Neuronal stem cell (in vitro differentiated cells): Measurements from ENCODE around the gene EIPR1.

ENCODE experiments used
- DNase-seq: peaks from one replicate; pipeline ENCODE4 v3.0.0-alpha.2; 2013; ENCODE audit warnings: low spot score
- H2AFZ ChIP-seq: one replicate; pipeline ENCODE4 v1.6.1; 2013; ENCODE audit warnings: mild to moderate bottlenecking, low read length, inconsistent platforms
- H2AK5ac ChIP-seq: 2 replicates; pipeline ENCODE4 v1.6.1; 2013; ENCODE audit warnings: low read depth, mild to moderate bottlenecking, inconsistent platforms, low read length, moderate library complexity, mixed read lengths
- H2BK120ac ChIP-seq: 2 replicates; pipeline ENCODE4 v1.6.1; 2013; ENCODE audit warnings: low read depth, mild to moderate bottlenecking, inconsistent platforms, low read length, moderate library complexity, mixed read lengths
- H2BK12ac ChIP-seq: one replicate; pipeline ENCODE4 v1.6.1; 2013; ENCODE audit warnings: low read length, inconsistent platforms
- H2BK15ac ChIP-seq: 2 replicates; pipeline ENCODE4 v1.6.1; 2013; ENCODE audit warnings: mild to moderate bottlenecking, low read length, inconsistent platforms, mixed read lengths
- H2BK5ac ChIP-seq: one replicate; pipeline ENCODE4 v1.6.1; 2013; ENCODE audit warnings: inconsistent platforms, mild to moderate bottlenecking, low read length, moderate library complexity
- H3K14ac ChIP-seq: one replicate; pipeline ENCODE4 v1.6.1; 2013; ENCODE audit warnings: low read length, inconsistent platforms
- H3K18ac ChIP-seq: 2 replicates; pipeline ENCODE4 v1.6.1; 2013; ENCODE audit warnings: low read length, inconsistent platforms
- H3K23ac ChIP-seq: 2 replicates; pipeline ENCODE4 v1.6.1; 2013; ENCODE audit warnings: low read depth, mild to moderate bottlenecking, mixed read lengths, low read length, inconsistent platforms; ENCODE audit not compliant: poor library complexity
- H3K27ac ChIP-seq: replicated peaks from 3 replicates; pipeline ENCODE4 v1.5.1; 2013; ENCODE audit warnings: low read length, inconsistent platforms
- H3K27me3 ChIP-seq, 3 experiments: 2 replicates each; pipeline ENCODE4 v1.6.1; 2013; ENCODE audit warnings: low read length in 3 of 3, mild to moderate bottlenecking in 2 of 3, inconsistent platforms in 1 of 3, low read depth in 1 of 3, mixed read lengths in 1 of 3, moderate library complexity in 1 of 3; ENCODE audit not compliant: control insufficient read depth in 3 of 3, insufficient read depth in 3 of 3
- H3K36me3 ChIP-seq, 2 donors: replicated peaks in 1 of 2; 2 replicates each; pipeline ENCODE4 v1.6.1; 2013; ENCODE audit warnings: low read length in 2 of 2; ENCODE audit not compliant: control insufficient read depth in 2 of 2, insufficient read depth in 2 of 2
- H3K4ac ChIP-seq: 2 replicates; pipeline ENCODE4 v1.6.1; 2013; ENCODE audit warnings: inconsistent platforms, mild to moderate bottlenecking, low read length, moderate library complexity
- H3K4me1 ChIP-seq, 2 donors: 1 replicate in 1 of 2; 2 replicates in 1 of 2; pipeline ENCODE4 v1.6.1; 2013; ENCODE audit warnings: low read length in 2 of 2, low read depth in 1 of 2; ENCODE audit not compliant: control insufficient read depth in 2 of 2, insufficient read depth in 1 of 2
- H3K4me2 ChIP-seq: one replicate; pipeline ENCODE4 v1.6.1; 2013; ENCODE audit warnings: mild to moderate bottlenecking, low read length, inconsistent platforms; ENCODE audit not compliant: insufficient read depth, poor library complexity, severe bottlenecking
- H3K4me3 ChIP-seq, 2 donors: 2 replicates each; pipeline ENCODE4 v1.5.1; 2013; ENCODE audit warnings: low read length in 2 of 2, mild to moderate bottlenecking in 2 of 2, inconsistent platforms in 1 of 2, moderate library complexity in 1 of 2
- H3K79me1 ChIP-seq: one replicate; pipeline ENCODE4 v1.6.1; 2013; ENCODE audit warnings: low read depth, mild to moderate bottlenecking, inconsistent platforms, low read length, moderate library complexity
- H3K9ac ChIP-seq: one replicate; pipeline ENCODE4 v1.6.1; 2013; ENCODE audit warnings: mild to moderate bottlenecking, low read depth, low read length, inconsistent platforms; ENCODE audit not compliant: poor library complexity
- H3K9me3 ChIP-seq, 2 donors: replicated peaks in 1 of 2; 2 replicates each; pipeline versions ENCODE3 to v1.6.1; 2013; ENCODE audit warnings: low read length in 2 of 2, mild to moderate bottlenecking in 2 of 2, inconsistent platforms in 1 of 2, low read depth in 1 of 2, mixed read lengths in 1 of 2, moderate library complexity in 1 of 2; ENCODE audit not compliant: control insufficient read depth in 2 of 2, insufficient read depth in 1 of 2
- H4K8ac ChIP-seq: one replicate; pipeline ENCODE4 v1.6.1; 2013; ENCODE audit warnings: low read depth, mild to moderate bottlenecking, inconsistent platforms, low read length, moderate library complexity
- H4K91ac ChIP-seq: one replicate; pipeline ENCODE4 v1.6.1; 2013; ENCODE audit warnings: low read length, low read depth, mild to moderate bottlenecking, inconsistent platforms; ENCODE audit not compliant: poor library complexity
- WGBS, 2 donors: extraction: QIAGEN DNeasy Blood & Tissue Kit; methylation state at CpG; one replicate each; pipeline ENCODE4 v1.1.7; 2013; ENCODE audit warnings: missing lambda C conversion rate in 2 of 2, mixed read lengths in 1 of 2; ENCODE audit not compliant: insufficient read length in 2 of 2, insufficient replicate concordance in 1 of 2; ENCODE audit errors: extremely low coverage in 2 of 2; 5-methylcytosine and 5-hydroxymethylcytosine counted together

The EIPR1 gene

DNA sequence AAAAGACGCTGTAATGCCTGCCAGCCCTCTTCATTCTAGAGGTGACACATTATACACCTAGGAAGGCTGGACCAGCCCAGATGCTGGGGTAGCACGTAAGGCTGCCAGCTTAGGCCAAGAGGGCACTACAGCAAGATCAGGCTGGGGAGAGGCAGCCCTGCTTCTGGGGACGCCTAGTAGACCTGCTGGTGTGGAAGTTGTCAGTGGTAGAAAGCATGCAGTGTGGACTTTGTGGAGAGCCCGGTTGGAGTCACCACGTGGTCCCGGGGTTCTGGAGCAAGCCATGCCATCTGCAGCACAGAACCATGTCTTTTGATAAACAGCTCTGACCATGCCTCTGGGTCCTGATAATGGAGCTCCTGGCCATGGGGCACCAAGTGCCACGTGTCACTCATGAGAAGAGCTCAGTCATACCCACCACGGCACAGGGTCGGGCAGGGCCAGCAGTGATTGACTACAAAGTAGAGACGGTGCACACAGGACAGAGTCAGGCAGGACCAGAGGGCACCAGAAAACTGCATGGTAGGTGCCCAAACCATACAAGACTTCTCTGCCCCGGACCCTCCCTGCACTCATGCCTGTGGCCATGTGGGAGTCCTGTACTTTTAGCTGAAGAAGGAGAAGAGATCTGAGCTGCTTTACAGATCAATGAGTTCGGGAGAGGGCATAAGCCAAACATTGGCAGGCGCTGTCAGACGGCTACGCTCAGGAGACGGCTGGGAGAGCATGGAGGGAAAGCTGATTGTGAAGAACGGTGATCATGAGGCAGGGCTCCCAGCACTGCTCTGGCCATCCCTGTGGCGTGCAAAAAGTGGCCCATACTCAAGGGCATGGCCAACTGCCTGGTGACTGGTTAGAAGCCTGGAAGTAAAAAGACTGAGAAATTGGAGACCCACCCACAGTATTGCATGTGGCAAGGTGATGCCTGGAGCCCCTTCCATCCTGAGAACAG lies 114.9 kb downstream of the EIPR1 start:
- Histone ChIP-seq H3K4me2 (no peak overlapping the region), H2BK120ac (no peak overlapping the region), H2BK15ac (no peak overlapping the region), H2AFZ (no peak overlapping the region), H3K9ac (no peak overlapping the region), H4K8ac (no peak overlapping the region), H4K91ac (no peak overlapping the region), H3K36me3 (peaks cover 0 to 1% of the 10 kb centered on the region in 2 donors), H3K23ac (no peak overlapping the region), H3K79me1 (no peaks in the 10 kb centered on the region), H2BK5ac (no peak overlapping the region), H3K27ac (no peak overlapping the region), H3K9me3 (peaks cover 0 to 2% of the 10 kb centered on the region in 2 donors), H2AK5ac (no peak overlapping the region), H2BK12ac (no peak overlapping the region), H3K18ac (no peak overlapping the region), H3K4me3 (peak overlapping the region in 1 of 2 donors; percentile 38), H3K4me1 (peaks cover 22 to 24% of the 10 kb centered on the region in 2 donors), H3K27me3 (peaks cover 0 to 48% (median 0%) of the 10 kb centered on the region in 3 experiments), H3K14ac (no peak overlapping the region), H3K4ac (no peak overlapping the region)
- no peak for DNase-seq
- no CpG with 5 or more reads among the region's 18 CpGs for WGBS, 2 donors

DNA sequence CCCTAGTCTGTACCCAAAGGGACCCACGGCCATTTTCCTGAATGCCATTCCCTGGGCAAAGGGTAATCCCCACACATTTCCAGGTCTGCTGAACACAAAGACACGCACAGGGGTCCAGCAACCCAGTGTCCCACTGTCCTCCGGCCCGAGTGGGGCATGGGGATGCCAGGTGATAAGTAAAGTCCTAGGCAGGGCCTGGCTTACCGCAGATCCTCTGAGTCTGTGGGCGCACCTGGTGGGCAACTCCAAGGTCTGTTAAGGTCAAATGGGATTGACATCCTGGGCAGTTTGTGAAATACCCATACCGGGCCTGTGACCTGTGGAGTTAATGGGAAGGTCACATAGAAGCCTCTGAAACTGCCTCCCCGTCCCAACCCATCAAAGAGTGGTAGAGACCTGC lies 116.1 kb downstream of the EIPR1 start:
- H3K4me1 ChIP-seq, result peaks cover 21 to 29% of the 10 kb centered on the region in 2 donors
- no peak overlapping the region for H2BK120ac ChIP-seq
- no peak overlapping the region for H3K9ac ChIP-seq
- H4K91ac ChIP-seq, result no peak overlapping the region
- H4K8ac ChIP-seq, result no peak overlapping the region
- no peak overlapping the region for H3K4ac ChIP-seq
- no peak overlapping the region for H3K27ac ChIP-seq
- no CpG with 5 or more reads among the region's 8 CpGs for WGBS, 2 donors
- H3K23ac ChIP-seq, result no peak overlapping the region
- DNase-seq, result no peak
- H3K4me2 ChIP-seq, result no peak overlapping the region
- no peak overlapping the region for H2AFZ ChIP-seq
- H3K14ac ChIP-seq, result no peak overlapping the region
- H2AK5ac ChIP-seq, result no peak overlapping the region
- peaks cover 0 to 36% (median 0%) of the 10 kb centered on the region in 3 experiments for H3K27me3 ChIP-seq
- no peak overlapping the region for H3K4me3 ChIP-seq
- no peaks in the 10 kb centered on the region for H3K9me3 ChIP-seq
- H3K18ac ChIP-seq, result peak overlapping the region; percentile 3
- no peak overlapping the region for H2BK12ac ChIP-seq
- no peaks in the 10 kb centered on the region for H3K79me1 ChIP-seq
- no peak overlapping the region for H2BK5ac ChIP-seq
- H2BK15ac ChIP-seq, result no peak overlapping the region
- peaks cover 0 to 1% of the 10 kb centered on the region in 2 donors for H3K36me3 ChIP-seq

- no peak overlapping the region for H2BK120ac ChIP-seq
- peaks cover 17 to 26% of the 10 kb centered on the region in 2 donors for H3K4me1 ChIP-seq
- no peak overlapping the region for H3K14ac ChIP-seq
- no peak overlapping the region for H3K4me3 ChIP-seq
- no peak overlapping the region for H4K91ac ChIP-seq
- peaks cover 0 to 34% (median 0%) of the 10 kb centered on the region in 3 experiments for H3K27me3 ChIP-seq
- H3K18ac ChIP-seq, result no peak overlapping the region
- no peak overlapping the region for H2BK15ac ChIP-seq
- no peak for DNase-seq
- H2AK5ac ChIP-seq, result no peak overlapping the region
- H3K23ac ChIP-seq, result no peak overlapping the region
- H3K79me1 ChIP-seq, result no peaks in the 10 kb centered on the region
- no peak overlapping the region for H3K4me2 ChIP-seq
- H2BK5ac ChIP-seq, result no peak overlapping the region
- no peak overlapping the region for H2AFZ ChIP-seq
- no peak overlapping the region for H3K27ac ChIP-seq
- H3K9me3 ChIP-seq, result no peaks in the 10 kb centered on the region
- no peak overlapping the region for H3K4ac ChIP-seq
- H2BK12ac ChIP-seq, result no peak overlapping the region
- peaks cover 0 to 1% of the 10 kb centered on the region in 2 donors for H3K36me3 ChIP-seq
- WGBS, 2 donors, result no CpG with 5 or more reads among the region's 6 CpGs
- H4K8ac ChIP-seq, result no peak overlapping the region
- H3K9ac ChIP-seq, result no peak overlapping the region
Observed at GRCh38 chr2:3260959-3261358, 116.7 kb downstream of the EIPR1 start.

- H3K4me3 ChIP-seq, result no peak overlapping the region
- WGBS, 2 donors, result no CpG with 5 or more reads among the region's 8 CpGs
Observed at GRCh38 chr2:3257826-3258225, 119.8 kb downstream of the EIPR1 start.

More at GRCh38 chr2:3257826-3258225, 119.8 kb downstream of the EIPR1 start:
- H3K14ac ChIP-seq, result no peak overlapping the region
- H2BK15ac ChIP-seq, result no peak overlapping the region
- H3K4me1 ChIP-seq, result peaks cover 5 to 16% of the 10 kb centered on the region in 2 donors
- H4K8ac ChIP-seq, result no peak overlapping the region
- no peak overlapping the region for H3K27ac ChIP-seq
- H3K4me2 ChIP-seq, result no peak overlapping the region
- H3K79me1 ChIP-seq, result no peaks in the 10 kb centered on the region
- no peak overlapping the region for H2AFZ ChIP-seq
- H3K18ac ChIP-seq, result no peak overlapping the region
- H2AK5ac ChIP-seq, result no peak overlapping the region
- no peak overlapping the region for H4K91ac ChIP-seq
- H2BK120ac ChIP-seq, result no peak overlapping the region
- peaks cover 1 to 6% of the 10 kb centered on the region in 2 donors for H3K36me3 ChIP-seq
- peak overlapping the region; percentile 72 for H3K9ac ChIP-seq
- peaks cover 0 to 17% (median 0%) of the 10 kb centered on the region in 3 experiments for H3K27me3 ChIP-seq
- H3K4ac ChIP-seq, result no peak overlapping the region
- no peak for DNase-seq
- H3K23ac ChIP-seq, result no peak overlapping the region
- H2BK5ac ChIP-seq, result no peak overlapping the region
- no peaks in the 10 kb centered on the region for H3K9me3 ChIP-seq
- H2BK12ac ChIP-seq, result no peak overlapping the region
